Fibroblast of lung (primary cell): ENCODE measurements around the gene SPSB1.

ENCODE experiments used
- EZH2 ChIP-seq: IDR thresholded peaks from 2 replicates; pipeline ENCODE4 v1.5.1; 2012; ENCODE audit warnings: low read length, control low read depth, mild to moderate bottlenecking; ENCODE audit errors: missing control alignments
- TF ChIP-seq, protein P1 (sequence below), 2 donors: IDR thresholded peaks in 1 of 2; conservative IDR thresholded peaks in 1 of 2; 1 replicate in 1 of 2; 2 replicates in 1 of 2; pipeline ENCODE4 v1.5.1; 2011 to 2012; ENCODE audit warnings: low read length in 2 of 2, control low read depth in 1 of 2, inconsistent platforms in 1 of 2, low read depth in 1 of 2, mild to moderate bottlenecking in 1 of 2

DNA sequence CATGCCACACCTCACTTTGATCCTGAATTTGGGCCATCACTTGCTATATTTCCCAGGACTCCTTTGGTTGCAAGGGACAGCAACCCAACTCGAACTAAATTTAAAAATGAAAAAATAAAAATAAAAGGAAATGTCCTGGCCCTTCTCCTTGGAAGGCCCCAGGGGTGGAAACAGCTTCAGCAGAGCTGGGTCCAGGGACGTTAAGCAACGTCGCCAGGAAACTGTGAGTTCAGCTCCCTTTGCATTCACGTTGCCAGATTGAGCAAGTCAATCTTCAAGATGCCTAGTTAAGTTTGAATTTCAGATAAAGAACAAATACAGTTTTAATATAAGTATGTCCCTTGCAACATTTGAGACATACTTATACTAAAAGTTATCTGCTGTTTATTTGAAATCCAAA is 14.6 kb upstream of the SPSB1 start:
- TF ChIP-seq, protein P1, sequence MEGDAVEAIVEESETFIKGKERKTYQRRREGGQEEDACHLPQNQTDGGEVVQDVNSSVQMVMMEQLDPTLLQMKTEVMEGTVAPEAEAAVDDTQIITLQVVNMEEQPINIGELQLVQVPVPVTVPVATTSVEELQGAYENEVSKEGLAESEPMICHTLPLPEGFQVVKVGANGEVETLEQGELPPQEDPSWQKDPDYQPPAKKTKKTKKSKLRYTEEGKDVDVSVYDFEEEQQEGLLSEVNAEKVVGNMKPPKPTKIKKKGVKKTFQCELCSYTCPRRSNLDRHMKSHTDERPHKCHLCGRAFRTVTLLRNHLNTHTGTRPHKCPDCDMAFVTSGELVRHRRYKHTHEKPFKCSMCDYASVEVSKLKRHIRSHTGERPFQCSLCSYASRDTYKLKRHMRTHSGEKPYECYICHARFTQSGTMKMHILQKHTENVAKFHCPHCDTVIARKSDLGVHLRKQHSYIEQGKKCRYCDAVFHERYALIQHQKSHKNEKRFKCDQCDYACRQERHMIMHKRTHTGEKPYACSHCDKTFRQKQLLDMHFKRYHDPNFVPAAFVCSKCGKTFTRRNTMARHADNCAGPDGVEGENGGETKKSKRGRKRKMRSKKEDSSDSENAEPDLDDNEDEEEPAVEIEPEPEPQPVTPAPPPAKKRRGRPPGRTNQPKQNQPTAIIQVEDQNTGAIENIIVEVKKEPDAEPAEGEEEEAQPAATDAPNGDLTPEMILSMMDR (conservative IDR thresholded peaks at IDR 0.05 in 1 of 2, IDR thresholded peaks at IDR 0.05 in 1 of 2; ENCODE audit: low read depth in 1 of 2, low read length in 2 of 2): no peak
- TF ChIP-seq EZH2: no peak
